AG04449 (cell line): ENCODE results near the gene KLF5.

Experiments
- CTCF ChIA-PET: fragments of 350-600 bp; formaldehyde crosslinking; extraction: SDS; loops from one replicate; lab custom pipeline; 2021; ENCODE audit warnings: antibody characterized with exemption; lab: Yijun Ruan, JAX
- POLR2A ChIA-PET: fragments of 400-600, 350-600 bp; formaldehyde crosslinking; extraction: SDS; loops from one replicate; lab custom pipeline; 2020; ENCODE audit warnings: antibody characterized with exemption, inconsistent platforms; lab: Yijun Ruan, JAX
- DNase-seq: peaks from one replicate; pipeline ENCODE4 v3.0.0-alpha.2; 2010; ENCODE audit warnings: low read depth, low spot score
- H3K4me3 ChIP-seq: 2 replicates; pipeline ENCODE4 v1.5.1; 2011; ENCODE audit warnings: low read depth, mild to moderate bottlenecking, control low read depth, low read length
- CTCF ChIP-seq: IDR thresholded peaks from one replicate; pipeline ENCODE4 v1.5.1; 2011; ENCODE audit warnings: mild to moderate bottlenecking, moderate library complexity, low read length, control low read depth, inconsistent platforms; ENCODE audit not compliant: insufficient read depth; ENCODE audit errors: missing control alignments

The KLF5 gene

GRCh38 chr13:73077865-73078264, 19.1 kb downstream of the KLF5 start:
- no peak for TF ChIP-seq CTCF
- ChIA-PET CTCF (no interaction called here), POLR2A (no interaction called here)
- no peak overlapping the region for H3K4me3 ChIP-seq
- DNase-seq: no peak

GRCh38 chr13:73079359-73079758, 20.6 kb downstream of the KLF5 start:
- CTCF ChIA-PET: no interaction called here
- DNase-seq: no peak
- H3K4me3 ChIP-seq: no peak overlapping the region
- POLR2A ChIA-PET: no interaction called here
- TF ChIP-seq CTCF: no peak

GRCh38 chr13:73081256-73081915, 22.6 kb downstream of the KLF5 start:
- ChIA-PET CTCF (no interaction called here), POLR2A (no interaction called here)
- no peak for DNase-seq
- TF ChIP-seq CTCF: no peak
- no peak overlapping the region for H3K4me3 ChIP-seq

- ChIA-PET CTCF (no interaction called here), POLR2A (no interaction called here)
- no peak for DNase-seq
- H3K4me3 ChIP-seq: no peak overlapping the region
- TF ChIP-seq CTCF: no peak
Measured at GRCh38 chr13:73082471-73082870, 23.7 kb downstream of the KLF5 start.

GRCh38 chr13:73082895-73083294, 24.1 kb downstream of the KLF5 start:
- no peak for TF ChIP-seq CTCF
- CTCF ChIA-PET: no interaction called here
- no peak overlapping the region for H3K4me3 ChIP-seq
- DNase-seq: no peak
- POLR2A ChIA-PET: no interaction called here

GRCh38 chr13:73088332-73088935, 29.6 kb downstream of the KLF5 start:
- no peak overlapping the region for H3K4me3 ChIP-seq
- no peak for DNase-seq
- no peak for TF ChIP-seq CTCF
- ChIA-PET CTCF (no interaction called here), POLR2A (no interaction called here)
